Left ventricle myocardium inferior (tissue), 1 donor: Measurements from ENCODE around the gene SYP. TPM values are rescaled to one million over a fixed set of nuclear protein-coding genes. Genes with fewer than 3 reads are reported as not detected.

ENCODE experiments used
- DNase-seq: peaks from one replicate; pipeline ENCODE4 v3.0.0-alpha.2; 2020
- H3K27ac ChIP-seq: fragments of 200-600 bp; replicated peaks from 2 replicates; pipeline ENCODE4 v1.8.0; 2021
- H3K27me3 ChIP-seq: fragments of 200-600 bp; 2 replicates; pipeline ENCODE4 v1.8.0; 2021; ENCODE audit warnings: low read depth
- H3K36me3 ChIP-seq: fragments of 200-600 bp; 2 replicates; pipeline ENCODE4 v1.8.0; 2021
- H3K4me1 ChIP-seq: fragments of 200-600 bp; 2 replicates; pipeline ENCODE4 v1.8.0; 2021
- H3K4me3 ChIP-seq: fragments of 200-600 bp; 2 replicates; pipeline ENCODE4 v1.8.0; 2021; ENCODE audit warnings: mild to moderate bottlenecking, moderate library complexity
- H3K9me3 ChIP-seq: fragments of 200-600 bp; replicated peaks from 2 replicates; pipeline ENCODE4 v1.8.0; 2021
- intact Hi-C: fragments of 100-400 bp; cut with micrococcal nuclease; formaldehyde crosslinking; loops from one replicate; pipeline ENCODE4 v1.11.0; 2022
- total RNA-seq: library from RNA; stranded (reverse); fragmentation: NEBNext Ultra II Directional; extraction: Animal tissue kit (Norgen Biotek cat#: 25700); gene quantifications from one replicate; pipeline ENCODE4 v1.2.1, GENCODE V29; 2021
- TF ChIP-seq, protein P1 (sequence below): fragments of 200-600 bp; IDR thresholded peaks from 2 replicates; pipeline ENCODE4 v1.8.0; 2021; ENCODE audit warnings: antibody characterized with exemption, mild to moderate bottlenecking, borderline replicate concordance
- donor health status: DM: no; HTN: yes; CAD: no; lungs with severe emphysema.

Gene SYP
- total RNA-seq, 1 donor from 2014 or later, result 1.6 TPM

DNA sequence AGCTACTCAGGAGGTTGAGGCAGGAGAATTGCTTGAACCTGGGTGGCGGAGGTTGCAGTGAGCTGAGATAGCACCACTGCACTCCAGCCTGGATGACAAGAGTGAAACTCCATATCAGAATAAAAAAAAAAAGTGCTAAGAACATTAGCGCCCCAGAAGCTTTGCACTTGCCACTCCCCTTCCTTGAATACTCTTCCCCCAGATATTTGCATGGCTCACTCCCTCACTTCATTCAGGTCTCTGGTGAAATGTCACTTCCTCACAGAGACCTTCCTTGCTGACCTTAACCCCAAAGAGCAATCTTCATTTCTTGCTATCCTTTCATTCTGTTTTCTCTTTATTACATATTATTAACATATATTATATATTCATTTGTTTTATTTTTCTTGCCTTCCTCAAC, 21.9 kb upstream of the SYP start:
- no peak overlapping the region for H3K27ac ChIP-seq
- no peaks in the 10 kb centered on the region for H3K27me3 ChIP-seq
- H3K36me3 ChIP-seq, result no peaks in the 10 kb centered on the region
- no peaks in the 10 kb centered on the region for H3K9me3 ChIP-seq
- intact Hi-C loops, result no loop called here
- no peak for DNase-seq
- H3K4me1 ChIP-seq, result no peaks in the 10 kb centered on the region
- no peak overlapping the region for H3K4me3 ChIP-seq
- TF ChIP-seq, protein P1, sequence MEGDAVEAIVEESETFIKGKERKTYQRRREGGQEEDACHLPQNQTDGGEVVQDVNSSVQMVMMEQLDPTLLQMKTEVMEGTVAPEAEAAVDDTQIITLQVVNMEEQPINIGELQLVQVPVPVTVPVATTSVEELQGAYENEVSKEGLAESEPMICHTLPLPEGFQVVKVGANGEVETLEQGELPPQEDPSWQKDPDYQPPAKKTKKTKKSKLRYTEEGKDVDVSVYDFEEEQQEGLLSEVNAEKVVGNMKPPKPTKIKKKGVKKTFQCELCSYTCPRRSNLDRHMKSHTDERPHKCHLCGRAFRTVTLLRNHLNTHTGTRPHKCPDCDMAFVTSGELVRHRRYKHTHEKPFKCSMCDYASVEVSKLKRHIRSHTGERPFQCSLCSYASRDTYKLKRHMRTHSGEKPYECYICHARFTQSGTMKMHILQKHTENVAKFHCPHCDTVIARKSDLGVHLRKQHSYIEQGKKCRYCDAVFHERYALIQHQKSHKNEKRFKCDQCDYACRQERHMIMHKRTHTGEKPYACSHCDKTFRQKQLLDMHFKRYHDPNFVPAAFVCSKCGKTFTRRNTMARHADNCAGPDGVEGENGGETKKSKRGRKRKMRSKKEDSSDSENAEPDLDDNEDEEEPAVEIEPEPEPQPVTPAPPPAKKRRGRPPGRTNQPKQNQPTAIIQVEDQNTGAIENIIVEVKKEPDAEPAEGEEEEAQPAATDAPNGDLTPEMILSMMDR, result no peak

GRCh38 chrX:49220100-49220499, 20.1 kb upstream of the SYP start:
- no peaks in the 10 kb centered on the region for H3K27me3 ChIP-seq
- intact Hi-C loops, result no loop called here
- H3K27ac ChIP-seq, result no peak overlapping the region
- no peak overlapping the region for H3K4me3 ChIP-seq
- no peaks in the 10 kb centered on the region for H3K9me3 ChIP-seq
- H3K4me1 ChIP-seq, result no peaks in the 10 kb centered on the region
- no peaks in the 10 kb centered on the region for H3K36me3 ChIP-seq
- TF ChIP-seq, protein P1, result no peak
- no peak for DNase-seq

- intact Hi-C loops, result no loop called here
- DNase-seq, result no peak
- TF ChIP-seq, protein P1, result no peak
- no peak overlapping the region for H3K27ac ChIP-seq
- H3K9me3 ChIP-seq, result no peaks in the 10 kb centered on the region
- H3K4me1 ChIP-seq, result no peaks in the 10 kb centered on the region
- no peak overlapping the region for H3K4me3 ChIP-seq
- no peaks in the 10 kb centered on the region for H3K36me3 ChIP-seq
- H3K27me3 ChIP-seq, result no peaks in the 10 kb centered on the region
These were observed 15.1 kb upstream of the SYP start for GRCh38 chrX:49214996-49215526.

- TF ChIP-seq, protein P1, result no peak
- H3K36me3 ChIP-seq, result no peaks in the 10 kb centered on the region
- intact Hi-C loops, result no loop called here
- H3K9me3 ChIP-seq, result no peaks in the 10 kb centered on the region
- no peaks in the 10 kb centered on the region for H3K27me3 ChIP-seq
- DNase-seq, result no peak
- no peak overlapping the region for H3K27ac ChIP-seq
- no peaks in the 10 kb centered on the region for H3K4me1 ChIP-seq
- H3K4me3 ChIP-seq, result no peak overlapping the region
These were observed 14.4 kb upstream of the SYP start for GRCh38 chrX:49214416-49214815.

DNA sequence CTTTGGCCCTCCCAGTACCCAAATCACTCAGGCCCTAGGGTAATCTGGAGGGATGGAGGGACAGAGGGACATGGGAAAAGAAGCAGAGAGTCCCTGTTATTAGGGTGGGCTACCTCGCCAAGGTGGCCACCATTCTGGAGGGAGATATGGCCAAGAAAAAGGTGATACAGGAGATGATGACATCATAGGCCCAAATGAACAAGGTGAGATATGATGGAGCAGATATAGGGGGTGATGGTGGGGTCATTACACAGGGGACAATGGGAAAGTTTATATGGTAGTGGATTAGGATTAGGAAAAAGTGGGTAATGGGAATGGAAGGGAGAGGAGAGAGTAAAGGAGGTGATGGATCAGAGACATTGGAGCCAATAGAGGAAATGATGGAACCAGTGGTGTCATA, 12.9 kb upstream of the SYP start:
- H3K4me3 ChIP-seq, result no peak overlapping the region
- H3K27ac ChIP-seq, result no peak overlapping the region
- no peaks in the 10 kb centered on the region for H3K4me1 ChIP-seq
- TF ChIP-seq, protein P1, result no peak
- no peaks in the 10 kb centered on the region for H3K36me3 ChIP-seq
- H3K27me3 ChIP-seq, result no peaks in the 10 kb centered on the region
- intact Hi-C loops, result no loop called here
- no peaks in the 10 kb centered on the region for H3K9me3 ChIP-seq
- no peak for DNase-seq

DNA sequence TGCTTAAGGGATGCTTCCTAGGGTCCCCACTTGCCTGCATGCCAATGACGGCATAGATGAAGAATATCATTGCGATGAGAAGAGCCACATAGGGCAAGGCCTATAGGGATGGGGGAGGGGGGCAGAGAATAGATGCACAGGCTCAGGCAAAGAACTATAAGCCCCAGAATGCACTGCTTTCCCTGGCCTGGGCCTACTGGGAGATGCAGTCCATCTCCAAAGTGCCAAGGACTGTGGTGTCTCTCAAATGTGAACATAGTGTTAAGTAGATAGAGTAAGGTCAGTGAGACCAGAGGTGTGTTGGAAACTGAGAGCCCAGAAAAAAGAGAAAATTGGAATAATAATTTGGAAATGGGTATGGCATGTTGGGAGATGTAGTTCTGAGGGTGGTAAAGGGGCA, 12.2 kb upstream of the SYP start:
- no peaks in the 10 kb centered on the region for H3K4me1 ChIP-seq
- no peak overlapping the region for H3K4me3 ChIP-seq
- intact Hi-C loops, result no loop called here
- TF ChIP-seq, protein P1, result no peak
- DNase-seq, result no peak
- H3K27me3 ChIP-seq, result no peaks in the 10 kb centered on the region
- H3K27ac ChIP-seq, result no peak overlapping the region
- no peaks in the 10 kb centered on the region for H3K9me3 ChIP-seq
- no peaks in the 10 kb centered on the region for H3K36me3 ChIP-seq
